Measurements from ENCODE around the gene LPO.

Gene LPO

DNA sequence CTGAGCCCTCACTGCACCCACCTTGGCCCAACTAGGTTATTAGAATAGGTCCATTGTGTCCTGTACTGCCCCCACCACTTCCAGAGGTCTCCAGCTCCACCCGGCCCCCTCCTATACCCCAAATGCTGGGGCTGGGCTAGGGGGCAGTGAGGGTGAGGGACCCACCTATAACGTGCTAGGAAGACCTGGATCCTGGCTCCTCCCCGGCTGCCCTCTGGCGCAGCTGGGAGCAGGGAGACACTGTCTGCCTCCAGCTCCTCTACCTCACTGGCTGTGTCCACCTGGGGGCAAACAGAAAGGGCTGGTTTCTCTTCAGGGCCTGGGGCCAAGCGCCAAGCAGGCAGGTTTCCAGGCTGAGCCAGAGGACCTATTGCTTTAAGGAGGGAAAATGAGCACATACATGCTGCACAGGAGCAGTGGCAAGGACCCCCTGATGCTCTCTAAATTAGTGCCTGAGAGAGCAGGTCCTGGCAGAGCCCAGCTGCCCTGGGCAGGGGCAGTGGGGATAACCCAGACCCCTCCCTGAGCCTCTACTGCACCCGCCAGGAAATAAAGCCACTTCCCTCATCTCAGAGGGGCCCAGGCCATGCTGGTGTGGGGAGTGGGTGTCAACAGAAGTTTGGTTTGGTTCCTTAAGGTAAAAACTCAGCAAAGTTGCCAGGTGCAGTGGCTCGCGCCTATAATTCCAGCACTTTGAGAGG, 78.0 kb downstream of the LPO start:
- DNase-seq (ENCODE audit: insufficient read length) = peak; percentile 3
- TF ChIP-seq POLR2A (IDR thresholded peaks at IDR 0.05; ENCODE audit: low read depth, low read length) = no peak
- no peak for TF ChIP-seq POLR2AphosphoS5 (IDR thresholded peaks at IDR 0.05; ENCODE audit: low read depth, low read length)
- no peak for TF ChIP-seq TAF1 (IDR thresholded peaks at IDR 0.05; ENCODE audit: borderline replicate concordance, low read depth, low read length)
- no peak for FAIRE-seq

DNA sequence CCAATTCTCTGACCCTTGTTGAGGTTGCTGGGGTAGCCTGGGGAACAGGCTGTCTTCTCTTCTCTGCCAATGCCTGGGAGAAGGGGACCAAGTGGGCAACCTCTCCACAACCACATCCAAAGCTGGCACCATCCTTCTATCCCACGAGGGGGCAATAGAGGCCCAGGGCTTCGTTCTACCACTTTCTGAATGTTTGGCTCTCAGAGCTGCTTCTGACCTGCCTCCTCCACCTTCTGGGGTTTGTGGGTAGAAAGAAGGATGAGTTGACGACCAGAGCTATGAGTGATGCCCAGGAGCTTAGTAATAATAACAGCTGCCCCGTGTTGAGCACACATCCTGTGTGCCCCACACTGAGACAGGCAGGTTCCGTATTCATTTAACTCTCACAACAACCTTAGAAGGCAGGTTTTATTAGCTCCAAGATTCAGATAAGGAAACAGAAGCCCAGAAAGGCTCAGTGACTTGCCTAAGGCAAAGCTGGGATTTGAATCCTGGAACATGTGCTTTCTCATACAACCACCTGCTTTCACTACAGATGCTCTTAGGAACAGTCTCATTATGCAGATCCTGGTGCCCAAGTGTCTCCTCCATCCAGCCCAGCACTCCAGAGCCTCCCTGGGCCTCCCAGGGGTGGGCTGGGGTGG, 79.2 kb downstream of the LPO start:
- FAIRE-seq (peak; percentile 99), DNase-seq (ENCODE audit: insufficient read length) (peak; percentile 74)
- 0 out of 2 replicates have a peak, but pooled peaks have one; percentile 16 for TF ChIP-seq TAF1 (IDR thresholded peaks at IDR 0.05; ENCODE audit: borderline replicate concordance, low read depth, low read length)
- TF ChIP-seq POLR2A (IDR thresholded peaks at IDR 0.05; ENCODE audit: low read depth, low read length) = no peak

DNA sequence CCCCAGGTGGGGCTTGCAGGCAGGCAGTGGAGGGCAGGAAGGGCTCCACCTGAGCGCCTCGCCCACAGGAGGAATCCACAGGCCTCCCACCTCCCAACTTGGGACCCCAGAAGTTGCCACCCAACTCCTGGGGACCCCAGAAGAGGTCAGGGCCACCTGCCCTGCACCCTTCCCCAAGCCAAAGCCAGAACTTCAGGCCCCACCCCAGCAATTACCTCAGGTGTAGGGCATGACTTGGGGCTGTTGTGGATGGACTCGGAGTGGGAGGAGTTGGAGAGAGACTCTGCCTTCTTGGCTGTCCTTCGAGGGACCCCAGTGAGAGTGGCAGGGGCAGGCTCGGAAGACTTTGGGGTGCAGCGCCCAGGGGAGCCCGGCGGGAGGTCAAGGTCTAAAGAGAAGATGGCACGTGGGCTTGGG, 79.7 kb downstream of the LPO start:
- DNase-seq (ENCODE audit: insufficient read length) = peak; percentile 8
- FAIRE-seq = no peak
- TF ChIP-seq TAF1 (IDR thresholded peaks at IDR 0.05; ENCODE audit: borderline replicate concordance, low read depth, low read length) = no peak
- TF ChIP-seq POLR2AphosphoS5 (IDR thresholded peaks at IDR 0.05; ENCODE audit: low read depth, low read length) = no peak
- no peak for TF ChIP-seq POLR2A (IDR thresholded peaks at IDR 0.05; ENCODE audit: low read depth, low read length)
